PC-3 (cell line): Measurements from ENCODE around the gene MED14. TPM values are rescaled to one million over a fixed set of nuclear protein-coding genes. Genes with fewer than 3 reads are reported as not detected.

ENCODE experiments used
- ATAC-seq: fragments of 200-7000 bp; cut with Tn5 transposase; 2 replicates; pipeline ENCODE4 v1.9.1; 2020; ENCODE audit warnings: mild to moderate bottlenecking, moderate library complexity
- BruUV-seq: library from RNA; stranded (reverse); fragments of 400-500 nt; replicated peaks from 2 replicates; lab custom pipeline; 2021; lab: Mats Ljungman, UMichigan
- CTCF ChIA-PET: fragments of 300-600 bp; sonication (Branson Sonifier 250); formaldehyde crosslinking; loops from one replicate; lab custom pipeline; 2022; ENCODE audit warnings: antibody characterized with exemption; lab: Charles Lee
- POLR2A ChIA-PET: fragments of 300-600 bp; sonication (Branson Sonifier 250); formaldehyde crosslinking; loops from one replicate; lab custom pipeline; 2022; ENCODE audit warnings: antibody characterized with exemption; ENCODE audit not compliant: unreplicated experiment; lab: Charles Lee
- DNase-seq: peaks from one replicate; pipeline ENCODE4 v3.0.0-alpha.2; 2015
- H2AFZ ChIP-seq: fragments of 300-600 bp; sonication (generic); 2 replicates; pipeline ENCODE4 v1.6.0; 2016; ENCODE audit warnings: antibody characterized with exemption, low read length
- H3F3A ChIP-seq: fragments of 300-600 bp; sonication (generic); one replicate; pipeline ENCODE4 v1.6.0; 2017; ENCODE audit warnings: antibody characterized with exemption, low read length, control low read depth, mild to moderate bottlenecking; ENCODE audit not compliant: unreplicated experiment
- H3K27ac ChIP-seq: fragments of 300-600 bp; sonication (generic); 2 replicates; pipeline ENCODE4 v1.5.1; 2016; ENCODE audit warnings: mild to moderate bottlenecking, low read length
- H3K27me3 ChIP-seq: fragments of 300-600 bp; sonication (generic); 2 replicates; pipeline ENCODE4 v1.6.1; 2016; ENCODE audit warnings: low read length, mixed read lengths
- H3K36me3 ChIP-seq: fragments of 300-600 bp; sonication (generic); 2 replicates; pipeline ENCODE4 v1.6.1; 2016; ENCODE audit warnings: low read depth, mixed run types, low read length, mixed read lengths
- H3K4me1 ChIP-seq: fragments of 300-600 bp; sonication (generic); 2 replicates; pipeline ENCODE4 v1.5.1; 2016; ENCODE audit warnings: low read length; ENCODE audit not compliant: insufficient read depth
- H3K4me2 ChIP-seq: fragments of 300-600 bp; sonication (generic); 2 replicates; pipeline ENCODE4 v1.6.0; 2016; ENCODE audit warnings: low read length
- H3K4me3 ChIP-seq: fragments of 300-600 bp; sonication (generic); 2 replicates; pipeline ENCODE4 v1.5.1; 2016; ENCODE audit warnings: mild to moderate bottlenecking, low read length, mixed read lengths
- H3K79me2 ChIP-seq: fragments of 300-600 bp; sonication (generic); 2 replicates; pipeline ENCODE4 v1.6.1; 2017; ENCODE audit warnings: low read length, mixed read lengths
- H3K9ac ChIP-seq: fragments of 300-600 bp; sonication (generic); 2 replicates; pipeline ENCODE4 v1.6.0; 2016; ENCODE audit warnings: mild to moderate bottlenecking, low read length
- H3K9me2 ChIP-seq: fragments of 300-600 bp; sonication (generic); replicated peaks from 2 replicates; pipeline ENCODE4 v1.6.1; 2016; ENCODE audit warnings: mixed run types, low read length, mixed read lengths
- H3K9me3 ChIP-seq: fragments of 300-600 bp; sonication (generic); 2 replicates; pipeline ENCODE4 v1.6.1; 2016; ENCODE audit warnings: low read length, mixed read lengths
- H4K20me1 ChIP-seq: fragments of 300-600 bp; sonication (generic); 2 replicates; pipeline ENCODE4 v1.6.1; 2016; ENCODE audit warnings: low read length, mixed read lengths
- EZH2 ChIP-seq: fragments of 300-600 bp; sonication (generic); IDR thresholded peaks from one replicate; pipeline ENCODE4 v1.6.1; 2017; ENCODE audit warnings: antibody characterized with exemption, mild to moderate bottlenecking, low read length; ENCODE audit not compliant: unreplicated experiment
- EZH2phosphoT487 ChIP-seq: fragments of 300-600 bp; sonication (generic); IDR thresholded peaks from 2 replicates; pipeline ENCODE4 v1.6.1; 2018; ENCODE audit warnings: mild to moderate bottlenecking, antibody characterized with exemption, low read length, borderline replicate concordance
- intact Hi-C: fragments of 100-400 bp; cut with micrococcal nuclease; formaldehyde crosslinking; loops from 2 replicates; pipeline ENCODE4 v1.9.0; 2023
- total RNA-seq: library from RNA; depleted of rRNA; stranded (reverse); fragments of >200 nt; gene quantifications from 2 replicates; pipeline ENCODE4 v1.2.3, GENCODE V29; 2014
- TF ChIP-seq, protein P1 (sequence below): fragments of 300-600 bp; sonication (generic); conservative IDR thresholded peaks from 2 replicates; pipeline ENCODE4 v1.5.1; 2017; ENCODE audit warnings: antibody characterized with exemption, low read depth, mild to moderate bottlenecking, low read length

The MED14 gene
- total RNA-seq, 1 experiment from 2014 or later = 44.7 TPM

DNA sequence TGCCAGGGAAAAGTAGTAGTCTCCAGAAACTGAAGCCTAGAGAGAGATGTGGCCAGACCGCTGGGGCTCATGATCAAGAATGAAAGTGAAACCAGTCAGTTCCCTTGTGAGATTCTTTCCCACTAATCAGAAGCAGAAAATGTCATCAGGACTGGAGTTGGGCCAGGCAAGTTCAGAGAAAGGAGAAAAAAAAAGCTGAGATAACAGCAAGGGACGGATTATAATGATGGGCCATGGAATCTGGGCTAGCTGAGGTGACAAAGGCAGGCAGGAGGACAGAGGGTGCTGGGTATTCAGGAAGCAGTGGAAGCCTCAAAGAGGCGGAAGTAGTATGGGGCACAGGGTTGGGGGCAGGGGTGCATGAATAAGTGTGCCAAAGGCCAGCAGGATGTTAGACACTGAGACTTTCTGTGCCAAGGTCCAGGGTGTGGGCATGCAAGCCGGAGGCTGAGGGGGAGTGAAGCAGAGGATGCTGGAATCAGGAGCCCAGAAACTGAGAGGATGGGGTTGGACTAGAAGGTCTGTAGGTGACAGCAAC is 90.5 kb downstream of the MED14 start:
- H3K79me2 ChIP-seq = peaks cover 70% of the 10 kb centered on the region
- H3K4me1 ChIP-seq = peaks cover 18% of the 10 kb centered on the region
- H3K36me3 ChIP-seq = no peaks in the 10 kb centered on the region; the same call in 1 of the 2 replicates
- H3K27me3 ChIP-seq = no peaks in the 10 kb centered on the region
- peak overlapping the region; percentile 94 for H3K4me2 ChIP-seq
- H3K9ac ChIP-seq = peak overlapping the region; percentile 61
- DNase-seq (peak; percentile 72), ATAC-seq (peak; percentile 54)
- no peaks in the 10 kb centered on the region for H3K9me3 ChIP-seq
- no peaks in the 10 kb centered on the region for H4K20me1 ChIP-seq
- no peaks in the 10 kb centered on the region for H3F3A ChIP-seq
- no TSS peak for BruUV-seq
- 0 out of 2 replicates have a peak overlapping the region, but pooled peaks have one; percentile 35 for H2AFZ ChIP-seq
- ChIA-PET CTCF (no interaction called here), POLR2A (no interaction called here)
- peak overlapping the region; percentile 67 for H3K4me3 ChIP-seq
- peak overlapping the region; percentile 84 for H3K27ac ChIP-seq
- intact Hi-C loops = loop anchor here (2.0 kb wide), 1 partner anchor 100 kb away; no protein-coding TSS in a partner anchor
- no peak for TF ChIP-seq EZH2
- TF ChIP-seq, protein P1, sequence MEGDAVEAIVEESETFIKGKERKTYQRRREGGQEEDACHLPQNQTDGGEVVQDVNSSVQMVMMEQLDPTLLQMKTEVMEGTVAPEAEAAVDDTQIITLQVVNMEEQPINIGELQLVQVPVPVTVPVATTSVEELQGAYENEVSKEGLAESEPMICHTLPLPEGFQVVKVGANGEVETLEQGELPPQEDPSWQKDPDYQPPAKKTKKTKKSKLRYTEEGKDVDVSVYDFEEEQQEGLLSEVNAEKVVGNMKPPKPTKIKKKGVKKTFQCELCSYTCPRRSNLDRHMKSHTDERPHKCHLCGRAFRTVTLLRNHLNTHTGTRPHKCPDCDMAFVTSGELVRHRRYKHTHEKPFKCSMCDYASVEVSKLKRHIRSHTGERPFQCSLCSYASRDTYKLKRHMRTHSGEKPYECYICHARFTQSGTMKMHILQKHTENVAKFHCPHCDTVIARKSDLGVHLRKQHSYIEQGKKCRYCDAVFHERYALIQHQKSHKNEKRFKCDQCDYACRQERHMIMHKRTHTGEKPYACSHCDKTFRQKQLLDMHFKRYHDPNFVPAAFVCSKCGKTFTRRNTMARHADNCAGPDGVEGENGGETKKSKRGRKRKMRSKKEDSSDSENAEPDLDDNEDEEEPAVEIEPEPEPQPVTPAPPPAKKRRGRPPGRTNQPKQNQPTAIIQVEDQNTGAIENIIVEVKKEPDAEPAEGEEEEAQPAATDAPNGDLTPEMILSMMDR = no peak
- H3K9me2 ChIP-seq = no peaks in the 10 kb centered on the region

DNA sequence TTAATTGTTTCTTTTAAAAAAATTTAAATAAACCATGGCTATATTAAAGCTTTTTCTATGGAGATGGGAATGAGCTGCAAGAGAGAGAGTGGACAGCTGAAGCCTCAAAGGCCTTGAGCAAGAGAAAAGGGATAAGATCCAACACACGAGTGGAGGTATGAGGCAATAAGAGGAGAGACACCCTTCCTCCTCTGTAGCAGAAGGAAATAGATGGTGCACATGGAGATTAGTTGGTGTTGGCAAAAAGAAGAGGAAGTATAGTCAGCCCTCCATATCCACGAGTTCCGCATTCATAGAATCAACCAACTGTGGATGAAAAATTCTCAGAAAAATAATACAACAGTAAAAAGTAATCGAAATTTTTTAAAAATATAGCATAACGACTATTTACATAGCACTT is 91.2 kb downstream of the MED14 start:
- DNase-seq = no peak
- POLR2A ChIA-PET = interaction anchor here (0.6 kb wide), 1 partner anchor 633 kb away, joined by 3 read pairs; no protein-coding TSS in a partner anchor
- no peaks in the 10 kb centered on the region for H3K27me3 ChIP-seq
- no peak for ATAC-seq
- no peaks in the 10 kb centered on the region for H3K9me3 ChIP-seq
- no peaks in the 10 kb centered on the region for H3K9me2 ChIP-seq
- peak overlapping the region; percentile 67 for H3K4me3 ChIP-seq
- H3K36me3 ChIP-seq = peaks cover 5% of the 10 kb centered on the region; the same call in 1 of the 2 replicates
- H3K4me2 ChIP-seq = peak overlapping the region; percentile 94
- H3K9ac ChIP-seq = peak overlapping the region; percentile 61
- no peak overlapping the region for H2AFZ ChIP-seq
- TF ChIP-seq, protein P1 = no peak
- TF ChIP-seq EZH2 = no peak
- TF ChIP-seq EZH2phosphoT487 = no peak
- CTCF ChIA-PET = interaction anchor here (0.6 kb wide), 1 partner anchor 100 kb away, joined by 4 read pairs; no protein-coding TSS in a partner anchor
- intact Hi-C loops = loop anchor here (2.0 kb wide), 1 partner anchor 99 kb away; no protein-coding TSS in a partner anchor
- peak overlapping the region; percentile 84 for H3K27ac ChIP-seq
- peaks cover 18% of the 10 kb centered on the region for H3K4me1 ChIP-seq
- no TSS peak for BruUV-seq
- 0 out of 2 replicates have a peak, but pooled peaks cover 3% of the 10 kb centered on the region for H4K20me1 ChIP-seq
- H3F3A ChIP-seq = no peaks in the 10 kb centered on the region
- H3K79me2 ChIP-seq = peaks cover 77% of the 10 kb centered on the region

DNA sequence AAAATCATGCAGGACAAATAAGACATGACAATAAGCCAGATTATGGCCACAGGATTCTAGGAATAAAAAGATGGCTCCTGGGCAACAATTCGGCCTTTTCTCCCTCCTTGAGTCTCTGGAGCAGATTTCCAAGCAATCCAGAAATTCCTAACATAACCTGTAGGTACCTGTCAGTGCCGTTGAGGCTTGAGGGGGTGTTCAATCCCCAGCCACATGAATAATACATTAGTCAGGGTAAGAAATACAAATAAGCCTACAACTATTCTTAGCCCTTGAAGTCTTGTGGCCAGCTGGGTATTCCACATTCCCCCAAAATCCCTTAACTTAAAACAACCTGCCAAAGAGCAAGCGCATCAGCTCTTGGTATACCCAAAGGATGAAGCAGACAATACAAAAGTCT is 97.7 kb downstream of the MED14 start:
- H3K9me2 ChIP-seq = no peaks in the 10 kb centered on the region
- intact Hi-C loops = no loop called here
- ChIA-PET CTCF (no interaction called here), POLR2A (no interaction called here)
- no peaks in the 10 kb centered on the region for H3K9me3 ChIP-seq
- TF ChIP-seq EZH2 (no peak), EZH2phosphoT487 (no peak)
- TF ChIP-seq, protein P1 = no peak
- DNase-seq = no peak
- 0 out of 2 replicates have a peak, but pooled peaks cover 3% of the 10 kb centered on the region for H4K20me1 ChIP-seq
- no peak overlapping the region for H3K4me3 ChIP-seq
- H3K4me2 ChIP-seq = no peak overlapping the region
- H3F3A ChIP-seq = no peaks in the 10 kb centered on the region
- H3K79me2 ChIP-seq = peaks cover 40% of the 10 kb centered on the region
- H3K36me3 ChIP-seq = peaks cover 51% of the 10 kb centered on the region
- no TSS peak for BruUV-seq
- no peak for ATAC-seq
- H3K27ac ChIP-seq = no peak overlapping the region
- H2AFZ ChIP-seq = no peak overlapping the region
- no peaks in the 10 kb centered on the region for H3K27me3 ChIP-seq
- H3K4me1 ChIP-seq = no peaks in the 10 kb centered on the region
- H3K9ac ChIP-seq = no peak overlapping the region
